CD14-positive monocyte (primary cell): ENCODE results near the gene PIK3R4. TPM values are rescaled to one million over a fixed set of nuclear protein-coding genes. Genes with fewer than 3 reads are reported as not detected.

Source experiments
- DNase-seq, 3 donors: peaks; one replicate each; pipeline ENCODE4 v3.0.0-alpha.2; 2011 to 2022
- H2AFZ ChIP-seq: 2 replicates; pipeline ENCODE4 v1.6.0; 2012; ENCODE audit warnings: mild to moderate bottlenecking, low read depth, low read length, inconsistent platforms; ENCODE audit not compliant: insufficient read depth, poor library complexity, severe bottlenecking
- H3K27ac ChIP-seq, 2 donors: 1 replicate in 1 of 2; 2 replicates in 1 of 2; pipeline ENCODE4 v1.5.1; 2012 to 2013; ENCODE audit warnings: low read length in 2 of 2, control low read depth in 1 of 2, inconsistent platforms in 1 of 2, low read depth in 1 of 2, mild to moderate bottlenecking in 1 of 2
- H3K27me3 ChIP-seq, 2 donors: one replicate each; pipeline versions ENCODE4 v1.6.0 to v1.6.1; 2011 to 2013; ENCODE audit warnings: low read length in 2 of 2; ENCODE audit not compliant: control insufficient read depth in 2 of 2, insufficient read depth in 2 of 2
- H3K36me3 ChIP-seq, 2 donors: replicated peaks in 1 of 2; 1 replicate in 1 of 2; 2 replicates in 1 of 2; pipeline versions ENCODE4 v1.5.1 to v1.6.1; 2012 to 2013; ENCODE audit warnings: low read length in 2 of 2, control low read depth in 1 of 2, inconsistent platforms in 1 of 2, mild to moderate bottlenecking in 1 of 2; ENCODE audit not compliant: insufficient read depth in 2 of 2, control insufficient read depth in 1 of 2
- H3K4me1 ChIP-seq, 2 donors: 1 replicate in 1 of 2; 2 replicates in 1 of 2; pipeline versions ENCODE4 v1.5.1 to v1.6.1; 2012 to 2013; ENCODE audit warnings: low read length in 2 of 2, control low read depth in 1 of 2, inconsistent platforms in 1 of 2, mild to moderate bottlenecking in 1 of 2, moderate library complexity in 1 of 2; ENCODE audit not compliant: insufficient read depth in 2 of 2, control insufficient read depth in 1 of 2
- H3K4me2 ChIP-seq: replicated peaks from 2 replicates; pipeline ENCODE3; 2012; ENCODE audit warnings: low read length, moderate library complexity, mild to moderate bottlenecking; ENCODE audit not compliant: poor library complexity, severe bottlenecking; ENCODE audit errors: extremely low read depth
- H3K4me3 ChIP-seq, 3 experiments: fragments of 200-600 bp in 1 of 3; sonication (generic) in 1 of 3; replicated peaks in 1 of 3; 1 replicate in 2 of 3; 2 replicates in 1 of 3; pipeline ENCODE4 v1.5.1; 2011 to 2013; ENCODE audit warnings: low read length in 3 of 3, mild to moderate bottlenecking in 3 of 3, control low read depth in 2 of 3, low read depth in 2 of 3, inconsistent platforms in 1 of 3, moderate library complexity in 1 of 3
- H3K79me2 ChIP-seq: 2 replicates; pipeline ENCODE4 v1.6.0; 2012; ENCODE audit warnings: mild to moderate bottlenecking, control low read depth, inconsistent platforms, low read length, moderate library complexity; ENCODE audit not compliant: insufficient read depth
- H3K9ac ChIP-seq: 2 replicates; pipeline ENCODE4 v1.6.0; 2017; ENCODE audit warnings: low read length, mild to moderate bottlenecking; ENCODE audit not compliant: insufficient read depth, poor library complexity, severe bottlenecking
- H3K9me3 ChIP-seq, 2 donors: replicated peaks in 1 of 2; 1 replicate in 1 of 2; 2 replicates in 1 of 2; pipeline versions ENCODE4 v1.5.1 to v1.6.1; 2012 to 2013; ENCODE audit warnings: low read length in 2 of 2, control low read depth in 1 of 2; ENCODE audit not compliant: control insufficient read depth in 1 of 2, insufficient read depth in 1 of 2
- H4K20me1 ChIP-seq: 2 replicates; pipeline ENCODE4 v1.6.0; 2012; ENCODE audit warnings: mild to moderate bottlenecking, low read length, control low read depth, moderate library complexity; ENCODE audit not compliant: insufficient read depth
- H3K27ac Mint-ChIP-seq, 7 donors: one replicate each; pipeline ENCODE4 v1.8.0; 2020; ENCODE audit warnings: mild to moderate bottlenecking in 7 of 7, mixed read lengths in 7 of 7, moderate library complexity in 6 of 7, inconsistent platforms in 2 of 7
- H3K27me3 Mint-ChIP-seq, 3 donors: one replicate each; pipeline ENCODE4 v1.8.0; 2021 to 2022; ENCODE audit warnings: low read depth in 3 of 3, mild to moderate bottlenecking in 3 of 3, mixed read lengths in 3 of 3, moderate library complexity in 3 of 3, inconsistent platforms in 1 of 3
- H3K36me3 Mint-ChIP-seq, 2 donors: one replicate each; pipeline ENCODE4 v1.8.0; 2020; ENCODE audit warnings: mixed read lengths in 2 of 2, inconsistent platforms in 1 of 2, mild to moderate bottlenecking in 1 of 2
- H3K4me1 Mint-ChIP-seq: one replicate; pipeline ENCODE4 v1.8.0; 2020; ENCODE audit warnings: mild to moderate bottlenecking, mixed read lengths
- H3K4me3 Mint-ChIP-seq, 2 donors: one replicate each; pipeline ENCODE4 v1.8.0; 2020; ENCODE audit warnings: mild to moderate bottlenecking in 2 of 2, mixed read lengths in 2 of 2, moderate library complexity in 1 of 2
- H3K9me3 Mint-ChIP-seq, 7 donors: one replicate each; pipeline ENCODE4 v1.8.0; 2020 to 2022; ENCODE audit warnings: mixed read lengths in 7 of 7, mild to moderate bottlenecking in 6 of 7, moderate library complexity in 6 of 7, inconsistent platforms in 2 of 7
- WGBS: methylation state at CpG from one replicate; pipeline ENCODE4 v1.1.5; 2013; ENCODE audit warnings: missing lambda C conversion rate; ENCODE audit not compliant: insufficient coverage; 5-methylcytosine and 5-hydroxymethylcytosine counted together
- intact Hi-C, 2 donors: fragments of 100-400 bp; cut with micrococcal nuclease; formaldehyde crosslinking; loops; one replicate each; pipeline versions ENCODE4 v1.15.0 to v1.15.1; 2023
- polyA plus RNA-seq, 3 donors: library from polyadenylated mRNA; depleted of rRNA in 1 of 3; unstranded in 2 of 3; stranded (reverse) in 1 of 3; fragments of 300-500 nt in 2 of 3; fragments of >200 nt in 1 of 3; fragmentation: Illumina TruSeq in 2 of 3; gene quantifications; 1 replicate in 2 of 3; 2 replicates in 1 of 3; pipeline ENCODE4 v1.2.3, GENCODE V29; 2012 to 2021
- TF ChIP-seq, protein P1 (sequence below): fragments of 200-600 bp; IDR thresholded peaks from one replicate; pipeline ENCODE4 v1.8.0; 2022; ENCODE audit warnings: antibody characterized with exemption, mild to moderate bottlenecking

PIK3R4 gene
- polyA plus RNA-seq, 3 donors = 6.5 to 18.7 (median 10.1) TPM

- H3K36me3 Mint-ChIP-seq = peaks cover 4 to 7% of the 10 kb centered on the region in 2 donors
Observed at GRCh38 chr3:130662501-130662996, 84.1 kb downstream of the PIK3R4 start.

DNA sequence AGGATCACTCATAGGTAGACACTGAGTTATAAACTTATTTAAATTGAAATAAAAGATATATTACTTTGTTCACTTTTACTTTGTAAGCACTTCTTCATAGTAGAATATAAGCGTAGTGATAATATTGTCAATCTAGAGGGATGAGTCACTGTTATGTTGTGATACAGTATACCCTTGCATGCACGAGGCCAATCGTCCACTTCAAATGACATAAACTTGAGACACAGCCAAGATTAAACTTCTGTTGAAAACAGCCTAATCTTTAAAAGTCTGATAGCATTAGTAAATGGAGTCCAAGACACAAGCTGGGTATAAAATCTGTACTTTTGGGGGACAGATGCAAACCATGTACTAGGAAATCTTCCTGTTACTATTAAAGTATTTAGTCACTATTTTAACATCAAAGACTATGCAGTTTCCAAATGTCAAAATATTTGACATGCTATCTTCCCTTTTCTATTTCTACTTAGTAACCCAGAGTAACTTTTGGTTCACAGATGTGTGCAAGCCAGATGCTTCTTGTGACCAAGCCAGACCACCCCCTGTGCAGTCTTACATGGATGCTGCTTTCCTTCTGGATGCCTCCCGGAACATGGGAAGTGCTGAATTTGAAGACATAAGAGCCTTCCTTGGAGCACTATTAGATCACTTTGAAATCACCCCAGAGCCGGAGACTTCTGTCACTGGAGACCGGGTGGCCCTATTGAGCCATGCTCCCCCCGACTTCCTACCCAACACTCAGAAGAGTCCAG is 85.3 kb downstream of the PIK3R4 start:
- no peak overlapping the region for H3K4me2 ChIP-seq
- Mint-ChIP-seq H3K27ac (no peak overlapping the region), H3K36me3 (peaks cover 5 to 7% of the 10 kb centered on the region in 2 donors), H3K4me1 (no peaks in the 10 kb centered on the region), H3K4me3 (no peak overlapping the region), H3K9me3 (peaks cover 0 to 3% (median 0%) of the 10 kb centered on the region in 7 donors), H3K27me3 (no peaks in the 10 kb centered on the region)
- DNase-seq = no peak
- H3K9ac ChIP-seq = no peak overlapping the region
- no peaks in the 10 kb centered on the region for H4K20me1 ChIP-seq
- H3K9me3 ChIP-seq = peaks cover 0 to 8% of the 10 kb centered on the region in 2 donors
- no peaks in the 10 kb centered on the region for H3K36me3 ChIP-seq
- H3K27me3 ChIP-seq = no peaks in the 10 kb centered on the region
- H2AFZ ChIP-seq = no peak overlapping the region
- 90% methylated on average over 3 of the region's 7 CpGs for WGBS
- H3K79me2 ChIP-seq = no peaks in the 10 kb centered on the region
- TF ChIP-seq, protein P1, sequence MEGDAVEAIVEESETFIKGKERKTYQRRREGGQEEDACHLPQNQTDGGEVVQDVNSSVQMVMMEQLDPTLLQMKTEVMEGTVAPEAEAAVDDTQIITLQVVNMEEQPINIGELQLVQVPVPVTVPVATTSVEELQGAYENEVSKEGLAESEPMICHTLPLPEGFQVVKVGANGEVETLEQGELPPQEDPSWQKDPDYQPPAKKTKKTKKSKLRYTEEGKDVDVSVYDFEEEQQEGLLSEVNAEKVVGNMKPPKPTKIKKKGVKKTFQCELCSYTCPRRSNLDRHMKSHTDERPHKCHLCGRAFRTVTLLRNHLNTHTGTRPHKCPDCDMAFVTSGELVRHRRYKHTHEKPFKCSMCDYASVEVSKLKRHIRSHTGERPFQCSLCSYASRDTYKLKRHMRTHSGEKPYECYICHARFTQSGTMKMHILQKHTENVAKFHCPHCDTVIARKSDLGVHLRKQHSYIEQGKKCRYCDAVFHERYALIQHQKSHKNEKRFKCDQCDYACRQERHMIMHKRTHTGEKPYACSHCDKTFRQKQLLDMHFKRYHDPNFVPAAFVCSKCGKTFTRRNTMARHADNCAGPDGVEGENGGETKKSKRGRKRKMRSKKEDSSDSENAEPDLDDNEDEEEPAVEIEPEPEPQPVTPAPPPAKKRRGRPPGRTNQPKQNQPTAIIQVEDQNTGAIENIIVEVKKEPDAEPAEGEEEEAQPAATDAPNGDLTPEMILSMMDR = no peak
- H3K27ac ChIP-seq = no peak overlapping the region
- H3K4me1 ChIP-seq = no peaks in the 10 kb centered on the region
- intact Hi-C loops = no loop called here
- no peak overlapping the region for H3K4me3 ChIP-seq

More at GRCh38 chr3:130662501-130662996, 84.1 kb downstream of the PIK3R4 start:
- Histone ChIP-seq H3K79me2 (no peaks in the 10 kb centered on the region), H3K9me3 (no peaks in the 10 kb centered on the region), H3K9ac (no peak overlapping the region), H3K36me3 (no peaks in the 10 kb centered on the region), H3K27ac (no peak overlapping the region), H3K4me1 (no peaks in the 10 kb centered on the region), H3K4me3 (no peak overlapping the region), H4K20me1 (no peaks in the 10 kb centered on the region), H2AFZ (no peak overlapping the region), H3K27me3 (no peaks in the 10 kb centered on the region), H3K4me2 (no peak overlapping the region)
- TF ChIP-seq, protein P1 = no peak
- intact Hi-C loops = no loop called here
- Mint-ChIP-seq H3K4me3 (no peak overlapping the region), H3K4me1 (no peaks in the 10 kb centered on the region), H3K9me3 (peaks cover 0 to 2% (median 0%) of the 10 kb centered on the region in 7 donors), H3K27ac (no peak overlapping the region), H3K27me3 (no peaks in the 10 kb centered on the region)
- WGBS = 83% methylated on average over 1 of the region's 1 CpG
- no peak for DNase-seq
